Right lobe of liver (tissue), 4 donors: ENCODE results near the gene GIMAP1.

Source experiments
- CTCF ChIP-seq, 4 donors: fragments of 200-600 bp in 3 of 4; fragments of 450-650 bp in 1 of 4; IDR thresholded peaks; one replicate each; pipeline versions ENCODE4 v1.5.1 to v1.8.0; 2016 to 2022; ENCODE audit warnings: antibody characterized with exemption in 4 of 4, mild to moderate bottlenecking in 2 of 4
- POLR2A ChIP-seq: fragments of 450-650 bp; IDR thresholded peaks from one replicate; pipeline ENCODE4 v1.6.1; 2017; ENCODE audit warnings: antibody characterized with exemption, mild to moderate bottlenecking
- donor health status: DM: no; HTN: no; CAD: no.
- donor health status: DM: no; HTN: no; CAD: no.
- donor health status: DM: no; HTN: yes; CAD: no.

- TF ChIP-seq POLR2A (no peak), CTCF (IDR thresholded peaks at IDR 0.05) (no peak)
Observed at GRCh38 chr7:150759479-150759878, 43.1 kb downstream of the GIMAP1 start.
